ENCODE measurements around the gene ANTXR1. TPM values are rescaled to one million over a fixed set of nuclear protein-coding genes. Genes with fewer than 3 reads are reported as not detected.
A peak's percentile ranks its signal among the peaks of the same experiment; 100 is the strongest.

The ANTXR1 gene
- total and polyA plus RNA-seq, 2 of the 8 experiments (the other 6 are each of a cell fraction or from before 2014, with no cell fraction given), result 15.8 to 44.3 TPM

DNA sequence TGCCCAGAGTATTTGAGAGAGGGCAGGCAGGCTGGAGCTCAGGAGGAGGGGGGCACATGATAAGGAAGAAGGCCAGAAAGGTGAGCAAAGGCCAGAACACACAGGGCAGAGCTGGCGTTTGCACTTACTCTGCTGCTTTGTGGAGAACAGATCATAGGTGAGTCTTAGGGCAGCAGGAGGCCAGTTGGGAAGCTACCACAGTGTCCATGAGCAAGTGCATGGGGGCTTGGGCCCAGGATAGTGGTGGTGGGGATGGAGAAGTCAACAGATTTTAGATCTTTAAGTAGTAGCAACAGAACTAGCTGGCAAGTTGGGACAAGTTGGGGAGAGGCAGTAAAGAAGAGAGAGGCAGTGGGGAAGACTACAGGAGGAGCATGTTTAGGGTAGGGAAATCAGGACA lies 168.0 kb downstream of the ANTXR1 start:
- CTCF ChIA-PET (ENCODE audit: partially characterized antibody), result interaction anchor here (0.7 kb wide), 1 partner anchor 125 kb away, joined by 3 read pairs; no protein-coding TSS in a partner anchor
- peaks cover 0 to 7% (median 2%) of the 10 kb centered on the region in 4 experiments; a peak in 2 of 8 replicates for H3K36me3 ChIP-seq (ENCODE audit: control insufficient read depth in 2 of 4, insufficient read depth in 4 of 4, low read length in 3 of 4)
- no peak overlapping the region for H3K27ac ChIP-seq (ENCODE audit: low read depth, low read length)
- TF ChIP-seq SUZ12 (IDR thresholded peaks at IDR 0.05; ENCODE audit: low read length) (no peak), SP4 (IDR thresholded peaks at IDR 0.05; ENCODE audit: low read length) (no peak), POLR2A (IDR thresholded peaks at IDR 0.05; ENCODE audit: control extremely low read depth in 1 of 2, low read depth in 2 of 2, low read length in 2 of 2) (no peak), TBP (IDR thresholded peaks at IDR 0.05; ENCODE audit: low read depth, low read length) (no peak), NANOG (IDR thresholded peaks at IDR 0.05; ENCODE audit: insufficient read depth, low read depth, low read length, poor library complexity, severe bottlenecking) (no peak), BCL11A (IDR thresholded peaks at IDR 0.05; ENCODE audit: low read depth in 2 of 2, low read length in 2 of 2) (no peak), CEBPB (IDR thresholded peaks at IDR 0.05; ENCODE audit: low read depth, low read length) (no peak), NRF1 (IDR thresholded peaks at IDR 0.05; ENCODE audit: low read depth, low read length) (no peak), JUN (IDR thresholded peaks at IDR 0.05; ENCODE audit: low read depth, low read length) (no peak), GTF2F1 (IDR thresholded peaks at IDR 0.05; ENCODE audit: borderline replicate concordance, low read depth, low read length) (no peak), SP2 (IDR thresholded peaks at IDR 0.05; ENCODE audit: low read length) (no peak), MAFK (IDR thresholded peaks at IDR 0.05; ENCODE audit: low read depth, low read length) (no peak), BRCA1 (IDR thresholded peaks at IDR 0.05; ENCODE audit: low read depth, low read length) (no peak), SIX5 (IDR thresholded peaks at IDR 0.05; ENCODE audit: low read depth, low read length) (no peak)
- TF ChIP-seq, protein P1, sequence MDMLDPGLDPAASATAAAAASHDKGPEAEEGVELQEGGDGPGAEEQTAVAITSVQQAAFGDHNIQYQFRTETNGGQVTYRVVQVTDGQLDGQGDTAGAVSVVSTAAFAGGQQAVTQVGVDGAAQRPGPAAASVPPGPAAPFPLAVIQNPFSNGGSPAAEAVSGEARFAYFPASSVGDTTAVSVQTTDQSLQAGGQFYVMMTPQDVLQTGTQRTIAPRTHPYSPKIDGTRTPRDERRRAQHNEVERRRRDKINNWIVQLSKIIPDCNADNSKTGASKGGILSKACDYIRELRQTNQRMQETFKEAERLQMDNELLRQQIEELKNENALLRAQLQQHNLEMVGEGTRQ (IDR thresholded peaks at IDR 0.05; ENCODE audit: low read length), result no peak

More for the DNA sequence above, 168.0 kb downstream of the ANTXR1 start:
- Histone ChIP-seq H2AK5ac (ENCODE audit: low read depth, low read length) (peak overlapping the region; percentile 46; the same call in 1 of the 2 replicates), H2BK5ac (ENCODE audit: low read depth, low read length) (no peak overlapping the region), H3K4me1 (replicated peaks in 1 of 4; ENCODE audit: control insufficient read depth in 3 of 4, insufficient read depth in 4 of 4, low read length in 3 of 4) (peaks cover 8 to 21% (median 14%) of the 10 kb centered on the region in 4 experiments), H3K4ac (replicated peaks; ENCODE audit: insufficient read length, low read depth, low read length) (no peak overlapping the region), H2BK12ac (ENCODE audit: low read depth, low read length) (no peak overlapping the region), H2BK15ac (ENCODE audit: low read length) (no peak overlapping the region), H3K18ac (ENCODE audit: extremely low read depth, low read length) (no peak overlapping the region), H3K23me2 (ENCODE audit: low read depth, low read length) (no peaks in the 10 kb centered on the region), H3K79me1 (ENCODE audit: low read depth, low read length) (no peaks in the 10 kb centered on the region), H4K5ac (ENCODE audit: insufficient read length, low read depth, low read length) (no peak overlapping the region), H3K9me3 (ENCODE audit: insufficient read depth in 2 of 2, low read depth in 1 of 2, low read length in 1 of 2) (no peaks in the 10 kb centered on the region), H4K91ac (replicated peaks; ENCODE audit: insufficient read length, low read length) (no peak overlapping the region), H3K4me3 (ENCODE audit: extremely low read depth in 1 of 4, insufficient read depth in 2 of 4, low read depth in 3 of 4, low read length in 4 of 4) (no peak overlapping the region), H3K23ac (ENCODE audit: insufficient read length) (no peak overlapping the region), H4K8ac (ENCODE audit: extremely low read depth, insufficient read depth, low read length) (no peak overlapping the region), H2BK120ac (replicated peaks; ENCODE audit: low read depth, low read length) (no peak overlapping the region), H3K56ac (replicated peaks; ENCODE audit: insufficient read length, low read depth, low read length) (no peak overlapping the region), H3K9ac (replicated peaks in 1 of 4; ENCODE audit: extremely low read depth in 1 of 4, low read depth in 3 of 4, low read length in 3 of 4) (no peak overlapping the region), H2AFZ (ENCODE audit: low read length) (no peak overlapping the region), H4K20me1 (replicated peaks in 1 of 2; ENCODE audit: control insufficient read depth in 1 of 2, insufficient read depth in 2 of 2, low read length in 2 of 2) (no peaks in the 10 kb centered on the region), H3K14ac (ENCODE audit: insufficient read length) (no peak overlapping the region), H3K4me2 (ENCODE audit: insufficient read depth in 1 of 2, low read depth in 2 of 2, low read length in 2 of 2) (no peak overlapping the region), H3K79me2 (ENCODE audit: control insufficient read depth in 1 of 2, insufficient read depth in 2 of 2, low read length in 2 of 2) (no peaks in the 10 kb centered on the region), H2BK20ac (ENCODE audit: low read length) (no peak overlapping the region), H3K27me3 (replicated peaks in 1 of 4; ENCODE audit: control insufficient read depth in 3 of 4, extremely low read depth in 1 of 4, insufficient read depth in 3 of 4, low read length in 3 of 4) (no peaks in the 10 kb centered on the region)
- no peak for FAIRE-seq
- WGBS, 2 experiments (ENCODE audit: extremely low coverage in 1 of 2, insufficient coverage in 1 of 2, insufficient read length in 1 of 2, insufficient replicate concordance in 2 of 2, low coverage in 1 of 2, low lambda C conversion rate in 2 of 2, missing lambda C conversion rate in 1 of 2), result 67% methylated on average over 1 of the region's 1 CpG; no CpG with 5 or more reads in 1 of the 2 experiments
- DNase-seq (ENCODE audit: low read depth in 1 of 2, low spot score in 2 of 2), result no peak
- POLR2A ChIA-PET (ENCODE audit: partially characterized antibody), result no interaction called here

All from H1 (cell line).